ENCODE results near the gene ZNF394. TPM values are rescaled to one million over a fixed set of nuclear protein-coding genes. Genes with fewer than 3 reads are reported as not detected.

The ZNF394 gene
- total and polyA plus RNA-seq, 9 of the 15 experiments (the other 6 are each of a cell fraction or from before 2014, with no cell fraction given), result 2.9 to 32.2 (median 24.2) TPM

GRCh38 chr7:99505324-99505662 is 5.2 kb upstream of the ZNF394 start (continued):
- TF ChIP-seq PURB (CRISPR knock-in tag; IDR thresholded peaks at IDR 0.05; ENCODE audit: low read depth) (no peak), GTF2E2 (tag; IDR thresholded peaks at IDR 0.05) (peak; percentile 51; the same call in 1 of the 2 replicates), ZNF197 (CRISPR knock-in tag; IDR thresholded peaks at IDR 0.05; ENCODE audit: low read depth) (no peak), PHF8 (IDR thresholded peaks at IDR 0.05; ENCODE audit: borderline replicate concordance, low read length) (peak; percentile 54; the same call in 1 of the 2 replicates), ZNF407 (IDR thresholded peaks at IDR 0.05; ENCODE audit: low read depth) (no peak), HNRNPLL (IDR thresholded peaks at IDR 0.05; ENCODE audit: low read depth, low read length, poor library complexity, severe bottlenecking) (no peak), ZBTB11 (CRISPR knock-in tag; IDR thresholded peaks at IDR 0.05) (no peak), AFF4 (CRISPR knock-in tag; IDR thresholded peaks at IDR 0.05) (peak; percentile 79; the same call in 1 of the 2 replicates), ERF (CRISPR knock-in tag; IDR thresholded peaks at IDR 0.05) (no peak)

All from K562 (cell line).